Measurements from ENCODE around the gene MAML1. TPM values are rescaled to one million over a fixed set of nuclear protein-coding genes. Genes with fewer than 3 reads are reported as not detected.
"Not testable (repeated sequence)": the region's sequence is repeated elsewhere in the genome, so short reads cannot be mapped to it uniquely, and the experiment has no call there.

Gene MAML1
- total RNA-seq, 1 experiment from 2014 or later, result 34.0 TPM

DNA sequence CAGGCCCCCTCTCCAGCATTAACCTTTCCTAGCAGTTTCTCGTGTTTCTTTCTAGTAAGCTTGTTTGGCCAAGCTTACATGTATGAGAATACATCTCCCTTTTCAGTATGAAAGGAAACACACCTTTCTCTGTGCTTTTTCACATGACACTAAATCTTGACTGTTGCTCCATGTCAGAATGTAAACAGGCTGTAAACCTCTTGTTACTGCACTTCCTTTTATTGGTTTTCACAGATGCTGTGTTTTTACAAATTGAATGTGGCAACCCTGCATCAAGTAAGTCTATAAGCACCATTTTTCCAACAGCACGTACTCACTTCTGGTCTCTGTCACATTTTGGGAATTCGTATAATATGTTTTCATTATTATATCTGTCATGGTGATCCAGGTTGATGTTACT, 36.0 kb upstream of the MAML1 start:
- H3K9me2 ChIP-seq (ENCODE audit: insufficient read depth), result no peaks in the 10 kb centered on the region
- CTCF ChIA-PET, result interaction anchor here (0.6 kb wide), 1 partner anchor 64 kb away, joined by 4 read pairs; no protein-coding TSS in a partner anchor

DNA sequence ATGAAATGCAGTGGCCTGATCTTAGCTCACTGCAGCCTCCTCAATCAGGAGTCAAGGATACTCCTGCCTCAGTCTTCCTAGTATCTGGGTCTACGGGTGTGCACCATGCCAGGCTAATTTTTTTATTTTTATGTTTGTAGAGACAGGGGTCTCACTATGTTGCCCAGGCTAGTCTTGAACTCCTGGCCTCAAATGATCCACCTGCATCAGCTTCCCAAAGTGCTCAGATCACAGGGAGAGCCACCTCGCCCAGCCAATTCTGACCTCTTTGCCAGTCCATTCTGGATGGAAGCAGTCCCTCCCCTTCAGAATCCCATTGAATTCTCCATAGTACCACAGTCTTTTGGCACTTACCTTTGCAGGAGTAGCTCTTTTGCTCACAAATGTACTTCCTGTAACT, 35.5 kb upstream of the MAML1 start:
- no TSS peak for BruUV-seq (replicated peaks)
- Histone ChIP-seq H3F3A (ENCODE audit: insufficient read depth, low read depth) (no peaks in the 10 kb centered on the region; the same call in 1 of the 2 replicates), H3K79me2 (ENCODE audit: low read depth) (peaks cover 39% of the 10 kb centered on the region), H2AFZ (no peak overlapping the region), H3K4me2 (peak overlapping the region; percentile 90), H3K27ac (peak overlapping the region; percentile 91; the same call in 1 of the 2 replicates), H3K9me3 (ENCODE audit: insufficient read depth, low read depth) (no peaks in the 10 kb centered on the region), H3K36me3 (ENCODE audit: low read depth) (peaks cover 4% of the 10 kb centered on the region; the same call in 1 of the 2 replicates), H3K9me2 (ENCODE audit: insufficient read depth) (no peaks in the 10 kb centered on the region), H4K20me1 (ENCODE audit: insufficient read depth) (peaks cover 24% of the 10 kb centered on the region), H3K4me3 (peak overlapping the region; percentile 83; the same call in 1 of the 2 replicates), H3K27me3 (ENCODE audit: insufficient read depth, low read depth) (no peaks in the 10 kb centered on the region), H3K4me1 (replicated peaks; ENCODE audit: insufficient read depth) (peaks cover 25% of the 10 kb centered on the region)
- intact Hi-C loops (cut with micrococcal nuclease; ENCODE audit: unreplicated experiment), result no loop called here
- CTCF ChIA-PET, result interaction anchor here (0.6 kb wide), 2 partner anchors 43 to 64 kb away, joined by 4 to 5 read pairs; no protein-coding TSS in a partner anchor
- no peak for DNase-seq
- TF ChIP-seq, protein P1, sequence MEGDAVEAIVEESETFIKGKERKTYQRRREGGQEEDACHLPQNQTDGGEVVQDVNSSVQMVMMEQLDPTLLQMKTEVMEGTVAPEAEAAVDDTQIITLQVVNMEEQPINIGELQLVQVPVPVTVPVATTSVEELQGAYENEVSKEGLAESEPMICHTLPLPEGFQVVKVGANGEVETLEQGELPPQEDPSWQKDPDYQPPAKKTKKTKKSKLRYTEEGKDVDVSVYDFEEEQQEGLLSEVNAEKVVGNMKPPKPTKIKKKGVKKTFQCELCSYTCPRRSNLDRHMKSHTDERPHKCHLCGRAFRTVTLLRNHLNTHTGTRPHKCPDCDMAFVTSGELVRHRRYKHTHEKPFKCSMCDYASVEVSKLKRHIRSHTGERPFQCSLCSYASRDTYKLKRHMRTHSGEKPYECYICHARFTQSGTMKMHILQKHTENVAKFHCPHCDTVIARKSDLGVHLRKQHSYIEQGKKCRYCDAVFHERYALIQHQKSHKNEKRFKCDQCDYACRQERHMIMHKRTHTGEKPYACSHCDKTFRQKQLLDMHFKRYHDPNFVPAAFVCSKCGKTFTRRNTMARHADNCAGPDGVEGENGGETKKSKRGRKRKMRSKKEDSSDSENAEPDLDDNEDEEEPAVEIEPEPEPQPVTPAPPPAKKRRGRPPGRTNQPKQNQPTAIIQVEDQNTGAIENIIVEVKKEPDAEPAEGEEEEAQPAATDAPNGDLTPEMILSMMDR (conservative IDR thresholded peaks at IDR 0.05), result no peak
- TF ChIP-seq EZH2 (IDR thresholded peaks at IDR 0.05; ENCODE audit: low read depth), result no peak
- POLR2A ChIA-PET (ENCODE audit: unreplicated experiment), result interaction anchor here (0.6 to 0.7 kb wide), 3 partner anchors 8 to 89 kb away, joined by 3 to 5 read pairs (median 4); partner anchors contain the start of gene HNRNPH1

More for the DNA sequence above, 36.0 kb upstream of the MAML1 start:
- BruUV-seq (replicated peaks), result no TSS peak
- Histone ChIP-seq H3K79me2 (ENCODE audit: low read depth) (peaks cover 34% of the 10 kb centered on the region), H3K4me3 (no peak overlapping the region), H3K4me1 (replicated peaks; ENCODE audit: insufficient read depth) (peaks cover 25% of the 10 kb centered on the region), H3K27me3 (ENCODE audit: insufficient read depth, low read depth) (no peaks in the 10 kb centered on the region), H4K20me1 (ENCODE audit: insufficient read depth) (peaks cover 19% of the 10 kb centered on the region), H2AFZ (no peak overlapping the region), H3K36me3 (ENCODE audit: low read depth) (no peaks in the 10 kb centered on the region), H3K9me3 (ENCODE audit: insufficient read depth, low read depth) (no peaks in the 10 kb centered on the region), H3F3A (ENCODE audit: insufficient read depth, low read depth) (no peaks in the 10 kb centered on the region; the same call in 1 of the 2 replicates), H3K4me2 (peak overlapping the region; percentile 90; the same call in 1 of the 2 replicates), H3K27ac (no peak overlapping the region)
- intact Hi-C loops (cut with micrococcal nuclease; ENCODE audit: unreplicated experiment), result no loop called here
- TF ChIP-seq EZH2 (IDR thresholded peaks at IDR 0.05; ENCODE audit: low read depth), result no peak
- TF ChIP-seq, protein P1 (conservative IDR thresholded peaks at IDR 0.05), result no peak
- DNase-seq, result no peak
- POLR2A ChIA-PET (ENCODE audit: unreplicated experiment), result no interaction called here

DNA sequence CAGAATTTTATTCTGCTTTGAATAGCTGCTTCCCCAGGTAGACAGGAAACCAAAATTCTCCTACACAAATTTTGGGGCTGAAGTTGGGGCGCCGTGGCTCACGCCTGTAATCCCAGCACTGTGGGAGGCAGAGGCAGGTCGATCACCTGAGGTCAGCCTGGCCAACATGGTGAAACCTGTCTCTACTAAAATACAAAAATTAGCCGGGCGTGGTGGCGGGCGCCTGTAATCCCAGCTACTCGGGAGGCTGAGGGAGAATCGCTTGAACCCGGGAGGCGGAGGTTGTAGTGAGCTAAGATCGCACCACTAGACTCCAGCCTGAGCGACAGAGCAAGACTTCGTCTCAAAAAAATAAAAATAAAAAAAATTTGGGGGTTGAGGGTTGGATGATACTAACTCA, 35.1 kb upstream of the MAML1 start:
- H3K9me3 ChIP-seq (ENCODE audit: insufficient read depth, low read depth); H3K27me3 ChIP-seq (ENCODE audit: insufficient read depth, low read depth); H3F3A ChIP-seq (ENCODE audit: insufficient read depth, low read depth); H3K9me2 ChIP-seq (ENCODE audit: insufficient read depth); DNase-seq; intact Hi-C loops (cut with micrococcal nuclease; ENCODE audit: unreplicated experiment); H3K36me3 ChIP-seq (ENCODE audit: low read depth); BruUV-seq (replicated peaks): not testable (repeated sequence)
- Histone ChIP-seq H3K4me2 (peak overlapping the region; percentile 90), H3K79me2 (ENCODE audit: low read depth) (peaks cover 43% of the 10 kb centered on the region), H4K20me1 (ENCODE audit: insufficient read depth) (peaks cover 28% of the 10 kb centered on the region), H3K4me3 (peak overlapping the region; percentile 83; the same call in 1 of the 2 replicates), H2AFZ (peak overlapping the region; percentile 77; the same call in 1 of the 2 replicates), H3K27ac (peak overlapping the region; percentile 91), H3K4me1 (replicated peaks; ENCODE audit: insufficient read depth) (peaks cover 25% of the 10 kb centered on the region)
- POLR2A ChIA-PET (ENCODE audit: unreplicated experiment), result interaction anchor here (0.6 to 0.7 kb wide), 3 partner anchors 8 to 90 kb away, joined by 3 to 5 read pairs (median 4); partner anchors contain the start of gene HNRNPH1
- CTCF ChIA-PET, result interaction anchor here (0.6 kb wide), 1 partner anchor 43 kb away, joined by 5 read pairs; no protein-coding TSS in a partner anchor

Measured in PC-9 (cell line).